GM12878 (cell line): ENCODE results near the gene ACAT2. TPM values are rescaled to one million over a fixed set of nuclear protein-coding genes. Genes with fewer than 3 reads are reported as not detected.

Experiments
- ATAC-seq: fragments of 200-7000 bp; cut with Tn5 transposase; 3 replicates; pipeline ENCODE4 v1.9.1; 2020; ENCODE audit warnings: mild to moderate bottlenecking, moderate library complexity
- BruUV-seq: library from RNA; stranded (reverse); fragments of 400-500 nt; replicated peaks from 2 replicates; lab custom pipeline; 2021; lab: Mats Ljungman, UMichigan
- CTCF ChIA-PET: fragments of 300-600 bp; sonication (Branson Sonifier 250); formaldehyde crosslinking; extraction: SDS; loops from one replicate; lab custom pipeline; 2021; ENCODE audit warnings: inconsistent platforms; lab: Yijun Ruan, JAX
- POLR2A ChIA-PET: fragments of 350-600 bp; formaldehyde crosslinking; extraction: SDS; loops from one replicate; lab custom pipeline; 2021; ENCODE audit warnings: inconsistent platforms; lab: Charles Lee
- RAD21 ChIA-PET: fragments of 300-600 bp; sonication (Branson Sonifier 250); formaldehyde crosslinking; loops from one replicate; lab custom pipeline; 2023; ENCODE audit warnings: antibody characterized with exemption; ENCODE audit not compliant: unreplicated experiment; lab: Charles Lee
- SMC1A ChIA-PET: fragments of 300-600 bp; sonication (Branson Sonifier 250); formaldehyde crosslinking; loops from one replicate; lab custom pipeline; 2023; ENCODE audit not compliant: unreplicated experiment, uncharacterized antibody; lab: Charles Lee
- DNase-seq: peaks from one replicate; pipeline ENCODE4 v3.0.0-alpha.2; 2011; ENCODE audit warnings: low read depth, low spot score
- FAIRE-seq: peaks from 3 replicates; lab custom pipeline; 2011; peaks lifted over from hg19 to GRCh38; lab: Jason Lieb, UNC
- H2AFZ ChIP-seq: 2 replicates; pipeline ENCODE4 v1.6.0; 2011; ENCODE audit warnings: low read depth, low read length, control low read depth; ENCODE audit not compliant: control insufficient read depth
- H3K27ac ChIP-seq: 2 replicates; pipeline ENCODE4 v1.5.1; 2011; ENCODE audit warnings: control low read depth; ENCODE audit not compliant: control insufficient read depth, insufficient read depth
- H3K27me3 ChIP-seq, 2 experiments: replicated peaks in 1 of 2; 2 replicates each; pipeline versions ENCODE4 v1.6.0 to v1.6.1; 2011; ENCODE audit warnings: low read length in 1 of 2; ENCODE audit not compliant: control insufficient read depth in 2 of 2, insufficient read depth in 2 of 2
- H3K36me3 ChIP-seq, 2 experiments: 2 replicates each; pipeline ENCODE4 v1.5.1; 2011; ENCODE audit warnings: low read length in 1 of 2; ENCODE audit not compliant: control insufficient read depth in 2 of 2, insufficient read depth in 2 of 2
- H3K4me1 ChIP-seq: 2 replicates; pipeline ENCODE4 v1.6.1; 2011; ENCODE audit warnings: mild to moderate bottlenecking, low read length, moderate library complexity, mixed read lengths; ENCODE audit not compliant: control insufficient read depth, insufficient read depth
- H3K4me2 ChIP-seq: 2 replicates; pipeline ENCODE4 v1.6.0; 2011; ENCODE audit warnings: control low read depth; ENCODE audit not compliant: control insufficient read depth, insufficient read depth
- H3K4me3 ChIP-seq: fragments of 200-600 bp; sonication (generic); 2 replicates; pipeline ENCODE4 v1.5.1; 2016
- H3K79me2 ChIP-seq: 2 replicates; pipeline ENCODE4 v1.6.0; 2011; ENCODE audit warnings: low read length; ENCODE audit not compliant: control insufficient read depth, insufficient read depth
- H3K9ac ChIP-seq: 2 replicates; pipeline ENCODE4 v1.8.0; 2011; ENCODE audit warnings: low read length, control low read depth, mixed read lengths; ENCODE audit not compliant: control insufficient read depth, insufficient read depth
- H3K9me3 ChIP-seq: replicated peaks from 3 replicates; pipeline ENCODE4 v1.5.1; 2011; ENCODE audit warnings: mild to moderate bottlenecking, low read length; ENCODE audit not compliant: control insufficient read depth, insufficient read depth
- H4K20me1 ChIP-seq: 2 replicates; pipeline ENCODE4 v1.6.0; 2011; ENCODE audit not compliant: control insufficient read depth, insufficient read depth
- BMI1 ChIP-seq: fragments of 450-650 bp; IDR thresholded peaks from 2 replicates; pipeline ENCODE4 v1.6.1; 2016; ENCODE audit warnings: mild to moderate bottlenecking, moderate library complexity, borderline replicate concordance
- CREM ChIP-seq: IDR thresholded peaks from 2 replicates; pipeline ENCODE4 v1.6.1; 2014; ENCODE audit warnings: antibody characterized with exemption, low read depth
- TCF12 ChIP-seq: IDR thresholded peaks from 2 replicates; pipeline ENCODE4 v1.6.1; 2011; ENCODE audit warnings: low read depth, mild to moderate bottlenecking, low read length
- YBX1 ChIP-seq: fragments of 450-650 bp; IDR thresholded peaks from 2 replicates; pipeline ENCODE4 v1.6.1; 2016; ENCODE audit warnings: antibody characterized with exemption
- WGBS: methylation state at CpG from one replicate; pipeline ENCODE4 v1.1.6; 2016; ENCODE audit warnings: low lambda C conversion rate; ENCODE audit not compliant: insufficient replicate concordance, insufficient coverage; ENCODE audit errors: missing lambda C conversion rate; 5-methylcytosine and 5-hydroxymethylcytosine counted together
- in situ Hi-C: fragments of 300-500 bp; cut with MboI; formaldehyde crosslinking; loops from 9 replicates; pipeline ENCODE4 v1.14.3; 2018; ENCODE audit warnings: mixed read lengths
- intact Hi-C: fragments of 100-400 bp; cut with micrococcal nuclease; formaldehyde crosslinking; loops from one replicate; pipeline ENCODE4 v1.14.2; 2022; ENCODE audit not compliant: unreplicated experiment
- polyA plus RNA-seq, 11 experiments: library from polyadenylated mRNA; depleted of rRNA in 4 of 11; unstranded in 6 of 11; stranded (reverse) in 5 of 11; fragments of >200 nt; fragmentation: Nextera tagmentation in 4 of 11; fragmentation: Illumina TruSeq in 1 of 11; extraction: Ambion mirVana in 4 of 11; extraction: Trizol in 1 of 11; gene quantifications; 1 replicate in 1 of 11; 2 replicates in 10 of 11; pipeline versions ENCODE4 v1.2.1 to v1.2.3, GENCODE V29; 2011 to 2016; ENCODE audit warnings: inconsistent platforms in 2 of 11, missing spikeins in 2 of 11, low read depth in 1 of 11
- total RNA-seq, 4 experiments: library from RNA; depleted of rRNA in 3 of 4; stranded (reverse); fragments of >200 nt in 3 of 4; fragmentation: Illumina TruSeq in 1 of 4; extraction: Trizol in 1 of 4; gene quantifications; 2 replicates each; pipeline versions ENCODE4 v1.2.1 to v1.2.3, GENCODE V29; 2013 to 2021
- TF ChIP-seq, protein P1 (sequence below): IDR thresholded peaks from 2 replicates; pipeline ENCODE4 v1.6.1; 2011; ENCODE audit warnings: borderline replicate concordance, low read depth, mild to moderate bottlenecking, moderate library complexity, low read length; ENCODE audit not compliant: insufficient read depth, poor library complexity, severe bottlenecking
- TF ChIP-seq, protein P2 (sequence below): IDR thresholded peaks from 2 replicates; pipeline ENCODE4 v1.6.1; 2011; ENCODE audit warnings: borderline replicate concordance, low read depth, mild to moderate bottlenecking, moderate library complexity, mixed read lengths, low read length; ENCODE audit not compliant: insufficient read depth; ENCODE audit errors: extremely low read length
- TF ChIP-seq, protein P3 (sequence below): IDR thresholded peaks from 2 replicates; pipeline ENCODE4 v1.6.1; 2012; ENCODE audit warnings: low read depth, low read length, improper control_type of control experiment
- TF ChIP-seq, protein P4 (sequence below): fragments of 150-350 bp; IDR thresholded peaks from 2 replicates; pipeline ENCODE4 v1.6.1; 2016; ENCODE audit warnings: low read depth, low read length
- TF ChIP-seq, protein P5 (sequence below): fragments of 450-650 bp; IDR thresholded peaks from 2 replicates; pipeline ENCODE4 v1.6.1; 2017; ENCODE audit warnings: low read depth, mild to moderate bottlenecking, moderate library complexity

Gene ACAT2
- total and polyA plus RNA-seq, 10 of the 15 experiments (the other 5 are each of a cell fraction or from before 2014, with no cell fraction given) = 87.9 to 257 (median 132) TPM

DNA sequence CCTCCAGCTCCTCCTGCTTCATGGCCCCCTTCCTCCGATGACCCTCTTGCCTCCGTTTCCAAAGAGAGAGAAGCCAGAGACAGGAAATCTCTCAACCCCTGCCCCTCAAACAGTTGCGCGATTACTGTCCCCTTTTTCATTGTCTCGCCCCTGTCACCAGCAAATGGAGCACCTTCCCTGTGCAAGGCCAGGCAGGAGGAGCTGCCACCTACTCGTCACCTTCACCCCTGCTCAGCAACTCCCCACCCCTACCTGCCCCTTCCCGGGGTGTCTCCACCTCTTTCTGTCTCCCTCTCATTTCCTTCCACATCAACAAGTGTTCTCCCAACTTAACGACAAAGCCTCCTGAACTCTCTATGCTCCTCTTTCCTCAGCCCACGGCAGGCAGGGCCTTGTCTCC, 51.9 kb downstream of the ACAT2 start:
- no peak for FAIRE-seq
- BruUV-seq = no TSS peak
- 62% methylated on average over 9 of the region's 9 CpGs for WGBS
- no peak for ATAC-seq
- POLR2A ChIA-PET = no interaction called here
- Histone ChIP-seq H3K27me3 (no peaks in the 10 kb centered on the region), H3K79me2 (no peaks in the 10 kb centered on the region), H4K20me1 (no peaks in the 10 kb centered on the region), H3K4me1 (no peaks in the 10 kb centered on the region), H3K9ac (no peak overlapping the region), H3K27ac (no peak overlapping the region), H3K36me3 (no peaks in the 10 kb centered on the region), H3K4me3 (no peak overlapping the region), H3K4me2 (no peak overlapping the region), H2AFZ (no peak overlapping the region), H3K9me3 (no peaks in the 10 kb centered on the region)
- intact Hi-C loops = no loop called here
- RAD21 ChIA-PET = no interaction called here
- no peak for DNase-seq
- CTCF ChIA-PET = no interaction called here
- SMC1A ChIA-PET = no interaction called here
- in situ Hi-C loops = no loop called here
- TF ChIP-seq, protein P1, sequence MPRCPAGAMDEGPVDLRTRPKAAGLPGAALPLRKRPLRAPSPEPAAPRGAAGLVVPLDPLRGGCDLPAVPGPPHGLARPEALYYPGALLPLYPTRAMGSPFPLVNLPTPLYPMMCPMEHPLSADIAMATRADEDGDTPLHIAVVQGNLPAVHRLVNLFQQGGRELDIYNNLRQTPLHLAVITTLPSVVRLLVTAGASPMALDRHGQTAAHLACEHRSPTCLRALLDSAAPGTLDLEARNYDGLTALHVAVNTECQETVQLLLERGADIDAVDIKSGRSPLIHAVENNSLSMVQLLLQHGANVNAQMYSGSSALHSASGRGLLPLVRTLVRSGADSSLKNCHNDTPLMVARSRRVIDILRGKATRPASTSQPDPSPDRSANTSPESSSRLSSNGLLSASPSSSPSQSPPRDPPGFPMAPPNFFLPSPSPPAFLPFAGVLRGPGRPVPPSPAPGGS = no peak
- TF ChIP-seq, protein P2, sequence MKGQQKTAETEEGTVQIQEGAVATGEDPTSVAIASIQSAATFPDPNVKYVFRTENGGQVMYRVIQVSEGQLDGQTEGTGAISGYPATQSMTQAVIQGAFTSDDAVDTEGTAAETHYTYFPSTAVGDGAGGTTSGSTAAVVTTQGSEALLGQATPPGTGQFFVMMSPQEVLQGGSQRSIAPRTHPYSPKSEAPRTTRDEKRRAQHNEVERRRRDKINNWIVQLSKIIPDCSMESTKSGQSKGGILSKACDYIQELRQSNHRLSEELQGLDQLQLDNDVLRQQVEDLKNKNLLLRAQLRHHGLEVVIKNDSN = no peak

DNA sequence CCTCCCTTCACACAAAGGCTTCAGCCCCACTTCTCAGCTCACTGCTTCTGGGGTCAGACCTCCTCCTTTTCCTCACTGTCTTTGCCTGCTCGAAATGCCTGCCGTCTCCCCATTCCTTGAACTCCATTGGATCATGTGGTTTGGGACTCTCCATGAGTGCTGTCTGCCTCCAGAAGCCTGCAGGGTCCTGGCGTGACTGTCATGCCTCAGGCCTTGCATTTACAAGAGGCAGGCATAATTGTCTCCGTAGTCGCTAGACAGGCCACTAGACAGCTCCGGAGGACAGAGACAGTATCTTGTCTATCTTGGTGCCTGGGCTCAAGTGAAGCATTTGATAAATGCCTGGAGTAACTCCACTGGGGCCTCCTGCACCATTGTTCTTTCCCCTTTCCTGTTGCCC, 53.6 kb downstream of the ACAT2 start:
- Histone ChIP-seq H3K36me3 (no peaks in the 10 kb centered on the region), H3K9ac (no peak overlapping the region), H3K4me2 (no peak overlapping the region), H3K79me2 (no peaks in the 10 kb centered on the region), H3K9me3 (no peaks in the 10 kb centered on the region), H3K4me1 (no peaks in the 10 kb centered on the region), H4K20me1 (no peaks in the 10 kb centered on the region), H3K27me3 (no peaks in the 10 kb centered on the region), H2AFZ (no peak overlapping the region), H3K4me3 (no peak overlapping the region), H3K27ac (no peak overlapping the region)
- FAIRE-seq (no peak), ATAC-seq (no peak), DNase-seq (no peak)
- SMC1A ChIA-PET = no interaction called here
- CTCF ChIA-PET = no interaction called here
- POLR2A ChIA-PET = no interaction called here
- RAD21 ChIA-PET = no interaction called here
- BruUV-seq = no TSS peak
- 93% methylated on average over 6 of the region's 6 CpGs for WGBS
- in situ Hi-C loops = no loop called here
- intact Hi-C loops = no loop called here
- TF ChIP-seq YBX1 (no peak), CREM (no peak), BMI1 (no peak), TCF12 (no peak)
- TF ChIP-seq, protein P3, sequence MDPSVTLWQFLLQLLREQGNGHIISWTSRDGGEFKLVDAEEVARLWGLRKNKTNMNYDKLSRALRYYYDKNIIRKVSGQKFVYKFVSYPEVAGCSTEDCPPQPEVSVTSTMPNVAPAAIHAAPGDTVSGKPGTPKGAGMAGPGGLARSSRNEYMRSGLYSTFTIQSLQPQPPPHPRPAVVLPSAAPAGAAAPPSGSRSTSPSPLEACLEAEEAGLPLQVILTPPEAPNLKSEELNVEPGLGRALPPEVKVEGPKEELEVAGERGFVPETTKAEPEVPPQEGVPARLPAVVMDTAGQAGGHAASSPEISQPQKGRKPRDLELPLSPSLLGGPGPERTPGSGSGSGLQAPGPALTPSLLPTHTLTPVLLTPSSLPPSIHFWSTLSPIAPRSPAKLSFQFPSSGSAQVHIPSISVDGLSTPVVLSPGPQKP = no peak
- TF ChIP-seq, protein P4, sequence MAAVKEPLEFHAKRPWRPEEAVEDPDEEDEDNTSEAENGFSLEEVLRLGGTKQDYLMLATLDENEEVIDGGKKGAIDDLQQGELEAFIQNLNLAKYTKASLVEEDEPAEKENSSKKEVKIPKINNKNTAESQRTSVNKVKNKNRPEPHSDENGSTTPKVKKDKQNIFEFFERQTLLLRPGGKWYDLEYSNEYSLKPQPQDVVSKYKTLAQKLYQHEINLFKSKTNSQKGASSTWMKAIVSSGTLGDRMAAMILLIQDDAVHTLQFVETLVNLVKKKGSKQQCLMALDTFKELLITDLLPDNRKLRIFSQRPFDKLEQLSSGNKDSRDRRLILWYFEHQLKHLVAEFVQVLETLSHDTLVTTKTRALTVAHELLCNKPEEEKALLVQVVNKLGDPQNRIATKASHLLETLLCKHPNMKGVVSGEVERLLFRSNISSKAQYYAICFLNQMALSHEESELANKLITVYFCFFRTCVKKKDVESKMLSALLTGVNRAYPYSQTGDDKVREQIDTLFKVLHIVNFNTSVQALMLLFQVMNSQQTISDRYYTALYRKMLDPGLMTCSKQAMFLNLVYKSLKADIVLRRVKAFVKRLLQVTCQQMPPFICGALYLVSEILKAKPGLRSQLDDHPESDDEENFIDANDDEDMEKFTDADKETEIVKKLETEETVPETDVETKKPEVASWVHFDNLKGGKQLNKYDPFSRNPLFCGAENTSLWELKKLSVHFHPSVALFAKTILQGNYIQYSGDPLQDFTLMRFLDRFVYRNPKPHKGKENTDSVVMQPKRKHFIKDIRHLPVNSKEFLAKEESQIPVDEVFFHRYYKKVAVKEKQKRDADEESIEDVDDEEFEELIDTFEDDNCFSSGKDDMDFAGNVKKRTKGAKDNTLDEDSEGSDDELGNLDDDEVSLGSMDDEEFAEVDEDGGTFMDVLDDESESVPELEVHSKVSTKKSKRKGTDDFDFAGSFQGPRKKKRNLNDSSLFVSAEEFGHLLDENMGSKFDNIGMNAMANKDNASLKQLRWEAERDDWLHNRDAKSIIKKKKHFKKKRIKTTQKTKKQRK = no peak
- TF ChIP-seq, protein P5, sequence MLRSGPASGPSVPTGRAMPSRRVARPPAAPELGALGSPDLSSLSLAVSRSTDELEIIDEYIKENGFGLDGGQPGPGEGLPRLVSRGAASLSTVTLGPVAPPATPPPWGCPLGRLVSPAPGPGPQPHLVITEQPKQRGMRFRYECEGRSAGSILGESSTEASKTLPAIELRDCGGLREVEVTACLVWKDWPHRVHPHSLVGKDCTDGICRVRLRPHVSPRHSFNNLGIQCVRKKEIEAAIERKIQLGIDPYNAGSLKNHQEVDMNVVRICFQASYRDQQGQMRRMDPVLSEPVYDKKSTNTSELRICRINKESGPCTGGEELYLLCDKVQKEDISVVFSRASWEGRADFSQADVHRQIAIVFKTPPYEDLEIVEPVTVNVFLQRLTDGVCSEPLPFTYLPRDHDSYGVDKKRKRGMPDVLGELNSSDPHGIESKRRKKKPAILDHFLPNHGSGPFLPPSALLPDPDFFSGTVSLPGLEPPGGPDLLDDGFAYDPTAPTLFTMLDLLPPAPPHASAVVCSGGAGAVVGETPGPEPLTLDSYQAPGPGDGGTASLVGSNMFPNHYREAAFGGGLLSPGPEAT = no peak
